ENCODE measurements around the gene CUL5. TPM values are rescaled to one million over a fixed set of nuclear protein-coding genes. Genes with fewer than 3 reads are reported as not detected.

The CUL5 gene
- 42.4 TPM for total RNA-seq (ENCODE audit: insufficient read depth, low replicate concordance)

- peak; percentile 95 for DNase-seq (ENCODE audit: low spot score)
These were observed at the start of gene CUL5 for GRCh38 chr11:108008656-108009496. Gene CUL5 (plus strand): TSS chr11:108008898. CDS start chr11:108009349, 451 bp downstream.

GRCh38 chr11:107961480-107961879, 47.2 kb upstream of the CUL5 start:
- no peak for DNase-seq (ENCODE audit: low spot score)

GRCh38 chr11:107962181-107962580, 46.5 kb upstream of the CUL5 start:
- peak; percentile 11 for DNase-seq (ENCODE audit: low spot score)

GRCh38 chr11:107963091-107963490, 45.6 kb upstream of the CUL5 start:
- no peak for DNase-seq (ENCODE audit: low spot score)

- DNase-seq (ENCODE audit: low spot score): no peak
These were observed 39.5 kb upstream of the CUL5 start for GRCh38 chr11:107969219-107969618.

- DNase-seq (ENCODE audit: low spot score): no peak
These were observed 38.6 kb upstream of the CUL5 start for GRCh38 chr11:107970049-107970448.

GRCh38 chr11:107973641-107974040, 35.1 kb upstream of the CUL5 start:
- no peak for DNase-seq (ENCODE audit: low spot score)

- no peak for DNase-seq (ENCODE audit: low spot score)
These were observed 20.1 kb upstream of the CUL5 start for GRCh38 chr11:107988397-107989158.

- no peak for DNase-seq (ENCODE audit: low spot score)
These were observed 16.8 kb upstream of the CUL5 start for GRCh38 chr11:107991868-107992414.

- DNase-seq (ENCODE audit: low spot score): peak; percentile 64
These were observed 12.5 kb upstream of the CUL5 start for GRCh38 chr11:107996006-107996776.

GRCh38 chr11:107998761-107999160, 9.9 kb upstream of the CUL5 start:
- DNase-seq (ENCODE audit: low spot score): no peak

GRCh38 chr11:107999759-108000455, 8.8 kb upstream of the CUL5 start:
- DNase-seq (ENCODE audit: low spot score): peak; percentile 7

GRCh38 chr11:108002476-108002875, 6.2 kb upstream of the CUL5 start:
- no peak for DNase-seq (ENCODE audit: low spot score)

- no peak for DNase-seq (ENCODE audit: low spot score)
These were observed 5.1 kb upstream of the CUL5 start for GRCh38 chr11:108003623-108004022.

GRCh38 chr11:108007819-108008218, 879 bp upstream of the CUL5 start:
- no peak for DNase-seq (ENCODE audit: low spot score)

GRCh38 chr11:108009497-108010370, 1.0 kb downstream of the CUL5 start:
- DNase-seq (ENCODE audit: low spot score): peak; percentile 60

- DNase-seq (ENCODE audit: low spot score): no peak
These were observed 3.5 kb downstream of the CUL5 start for GRCh38 chr11:108012139-108012725.

GRCh38 chr11:108016647-108017046, 7.9 kb downstream of the CUL5 start:
- DNase-seq (ENCODE audit: low spot score): no peak

- DNase-seq (ENCODE audit: low spot score): no peak
These were observed 10.0 kb downstream of the CUL5 start for GRCh38 chr11:108018708-108019107.
